HepG2 (cell line): ENCODE measurements around the gene ZNF341. TPM values are rescaled to one million over a fixed set of nuclear protein-coding genes. Genes with fewer than 3 reads are reported as not detected.
A peak's percentile ranks its signal among the peaks of the same experiment; 100 is the strongest.

Experiments used
- CBX5 ChIP-seq: sonication (generic); formaldehyde crosslinking; IDR thresholded peaks from 2 replicates; pipeline ENCODE4 v1.4.0; 2020; ENCODE audit warnings: missing genetic modification reagents, borderline replicate concordance
- HNRNPK ChIP-seq: fragments of 200-400 bp; formaldehyde crosslinking; IDR thresholded peaks from 2 replicates; pipeline ENCODE4 v1.6.1; 2018; ENCODE audit warnings: low read length, low read depth, moderate library complexity, mild to moderate bottlenecking; ENCODE audit not compliant: poor library complexity, severe bottlenecking
- JUNB ChIP-seq: sonication (generic); formaldehyde crosslinking; IDR thresholded peaks from 2 replicates; pipeline ENCODE4 v1.8.0; 2022; ENCODE audit warnings: missing genetic modification reagents, mild to moderate bottlenecking, borderline replicate concordance
- KAT8 ChIP-seq: IDR thresholded peaks from 2 replicates; pipeline ENCODE4 v1.6.1; 2016; ENCODE audit warnings: missing genetic modification reagents, missing compliant biosample characterization
- KDM2A ChIP-seq: sonication (generic); formaldehyde crosslinking; IDR thresholded peaks from 2 replicates; pipeline ENCODE4 v1.4.0; 2020; ENCODE audit warnings: low read depth, missing genetic modification reagents, borderline replicate concordance
- NCOR1 ChIP-seq: fragments of 200-600 bp; sonication (generic); IDR thresholded peaks from 2 replicates; pipeline ENCODE4 v1.7.0; 2017; ENCODE audit warnings: antibody characterized with exemption, low read length, borderline replicate concordance
- NR2F6 ChIP-seq, 2 experiments: IDR thresholded peaks; 2 replicates each; pipeline ENCODE4 v1.6.1; 2016; ENCODE audit warnings: antibody characterized with exemption in 1 of 2, mild to moderate bottlenecking in 1 of 2
- PCBP1 ChIP-seq: fragments of 200-400 bp; formaldehyde crosslinking; IDR thresholded peaks from 2 replicates; pipeline ENCODE4 v1.6.1; 2017; ENCODE audit warnings: mild to moderate bottlenecking, low read depth, low read length, borderline replicate concordance
- PHF5A ChIP-seq: IDR thresholded peaks from one replicate; pipeline ENCODE4 v1.6.1; 2018; ENCODE audit warnings: low read depth, missing genetic modification reagents; ENCODE audit not compliant: unreplicated experiment
- POLR2A ChIP-seq, 2 experiments: IDR thresholded peaks; 2 replicates each; pipeline ENCODE4 v1.6.1; 2011; ENCODE audit warnings: low read depth in 2 of 2, low read length in 2 of 2, mild to moderate bottlenecking in 1 of 2, moderate library complexity in 1 of 2; ENCODE audit not compliant: insufficient read depth in 1 of 2
- RAD21 ChIP-seq: fragments of 450-650 bp; formaldehyde crosslinking; IDR thresholded peaks from 2 replicates; pipeline ENCODE4 v1.5.0; 2020; ENCODE audit warnings: mild to moderate bottlenecking
- RFXANK ChIP-seq: IDR thresholded peaks from 2 replicates; pipeline ENCODE4 v1.6.1; 2016
- RXRB ChIP-seq: IDR thresholded peaks from 2 replicates; pipeline ENCODE4 v1.6.1; 2016; ENCODE audit warnings: borderline replicate concordance, missing genetic modification reagents, missing compliant biosample characterization
- SP4 ChIP-seq: sonication (generic); formaldehyde crosslinking; IDR thresholded peaks from 2 replicates; pipeline ENCODE4 v1.8.1; 2023; ENCODE audit warnings: mild to moderate bottlenecking, missing genetic modification reagents
- TMF1 ChIP-seq: sonication (generic); formaldehyde crosslinking; IDR thresholded peaks from 2 replicates; pipeline ENCODE4 v1.8.1; 2022; ENCODE audit warnings: low read depth, missing genetic modification reagents
- ZBTB42 ChIP-seq: sonication (generic); formaldehyde crosslinking; IDR thresholded peaks from 2 replicates; pipeline ENCODE4 v1.5.0; 2020; ENCODE audit warnings: mild to moderate bottlenecking, missing genetic modification reagents
- ZNF124 ChIP-seq: sonication (generic); formaldehyde crosslinking; IDR thresholded peaks from 2 replicates; pipeline ENCODE4 v1.4.0; 2020; ENCODE audit warnings: missing genetic modification reagents
- ZNF550 ChIP-seq: sonication (generic); formaldehyde crosslinking; IDR thresholded peaks from 2 replicates; pipeline ENCODE4 v1.4.0; 2020; ENCODE audit warnings: mild to moderate bottlenecking, missing genetic modification reagents, borderline replicate concordance
- ZNF773 ChIP-seq: sonication (generic); formaldehyde crosslinking; IDR thresholded peaks from 2 replicates; pipeline ENCODE4 v1.4.0; 2020; ENCODE audit warnings: missing genetic modification reagents, borderline replicate concordance
- polyA plus RNA-seq, 8 experiments: library from polyadenylated mRNA; depleted of rRNA in 3 of 8; stranded (reverse) in 7 of 8; unstranded in 1 of 8; fragments of >200 nt; fragmentation: Illumina TruSeq in 4 of 8; extraction: Trizol in 4 of 8; gene quantifications; 2 replicates each; pipeline versions ENCODE4 v1.2.1 to v1.2.3, GENCODE V29; 2011 to 2016; ENCODE audit warnings: low read depth in 4 of 8, missing spikeins in 1 of 8, mixed read lengths in 1 of 8; ENCODE audit not compliant: insufficient read depth in 1 of 8
- total RNA-seq, 5 experiments: library from RNA; depleted of rRNA; stranded (reverse); fragments of >200 nt; fragmentation: Illumina TruSeq; extraction: Trizol; gene quantifications; 2 replicates each; pipeline ENCODE4 v1.2.3, GENCODE V29; 2016; ENCODE audit warnings: low read depth in 1 of 5
- TF ChIP-seq, protein P1 (sequence below): sonication (generic); formaldehyde crosslinking; conservative IDR thresholded peaks from 2 replicates; pipeline ENCODE4 v1.4.0; 2020; ENCODE audit warnings: missing genetic modification reagents
- TF ChIP-seq, protein P2 (sequence below): sonication (generic); formaldehyde crosslinking; IDR thresholded peaks from 2 replicates; pipeline ENCODE4 v1.4.0; 2020; ENCODE audit warnings: missing genetic modification reagents
- TF ChIP-seq, protein P3 (sequence below): sonication (generic); formaldehyde crosslinking; IDR thresholded peaks from 2 replicates; pipeline ENCODE4 v1.8.1; 2023; ENCODE audit warnings: mild to moderate bottlenecking, inconsistent platforms, moderate library complexity, missing genetic modification reagents, borderline replicate concordance
- TF ChIP-seq, protein P4 (sequence below): sonication (generic); formaldehyde crosslinking; IDR thresholded peaks from 2 replicates; pipeline ENCODE4 v1.9.0; 2022; ENCODE audit warnings: missing genetic modification reagents, mild to moderate bottlenecking, borderline replicate concordance

ZNF341 gene
- total and polyA plus RNA-seq, 2 of the 13 experiments (the other 11 are each of a cell fraction or from before 2014, with no cell fraction given), result 1.1 to 2.2 TPM

DNA sequence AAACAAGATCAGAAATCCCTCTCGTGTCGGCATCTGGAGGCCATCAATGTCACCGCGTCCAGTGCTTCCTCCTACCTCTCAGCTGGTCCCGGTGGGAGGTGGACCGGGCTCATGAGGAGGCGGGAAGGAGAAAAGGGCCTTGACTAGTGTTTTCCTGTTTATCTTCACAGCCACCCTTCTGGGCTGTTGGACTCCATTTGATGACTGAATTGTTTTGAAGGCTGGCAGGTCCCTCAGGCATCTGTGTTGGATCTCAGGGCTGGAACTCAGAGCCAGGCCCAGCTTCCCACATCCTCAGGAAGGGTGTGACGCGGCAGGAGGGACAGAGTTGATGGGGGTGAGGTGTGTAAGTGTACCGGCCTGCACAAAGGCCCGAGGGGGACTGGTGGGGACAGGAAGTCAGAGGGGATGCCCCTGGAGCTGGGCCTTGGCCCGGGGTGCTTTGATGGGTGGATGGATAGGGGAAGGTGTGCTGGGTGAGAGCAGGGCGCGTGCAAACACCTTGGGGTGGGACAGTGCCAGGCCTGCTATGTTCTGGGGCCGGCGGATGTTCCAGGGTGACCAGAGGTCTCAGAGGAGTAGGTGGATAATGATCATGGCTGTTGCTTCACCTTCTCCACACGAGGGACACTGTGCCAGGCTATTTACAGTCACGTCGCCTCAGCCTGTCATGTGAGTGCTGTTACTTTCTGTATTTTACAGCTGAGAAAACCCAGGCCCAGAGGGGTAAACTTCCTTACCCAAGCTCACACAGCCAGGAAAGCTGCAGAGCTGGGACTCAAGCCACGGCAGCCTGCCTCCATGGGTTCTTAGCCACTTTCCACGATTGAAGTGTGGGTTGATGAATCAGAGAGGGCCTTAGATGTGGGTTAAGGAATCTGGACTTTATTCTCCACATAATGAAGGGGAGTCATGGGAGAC is 61.5 kb downstream of the ZNF341 start (continued):
- TF ChIP-seq PHF5A (CRISPR knock-in tag) (no peak), ZNF124 (CRISPR knock-in tag) (no peak), NCOR1 (no peak), ZNF773 (no peak), NR2F6 (IDR thresholded peaks at IDR 0.05) (no peak), NR2F6 (CRISPR knock-in tag; IDR thresholded peaks at IDR 0.05) (no peak), POLR2A (IDR thresholded peaks at IDR 0.05; ENCODE audit: insufficient read depth in 1 of 2, low read depth in 2 of 2, low read length in 2 of 2) (no peak), RAD21 (CRISPR knock-in tag) (no peak), TMF1 (CRISPR knock-in tag) (no peak), JUNB (CRISPR knock-in tag) (no peak), CBX5 (CRISPR knock-in tag) (no peak), PCBP1 (no peak), ZNF550 (0 out of 2 replicates have a peak, but pooled peaks have one; percentile 36), KAT8 (CRISPR knock-in tag) (0 out of 2 replicates have a peak, but pooled peaks have one; percentile 19), SP4 (CRISPR knock-in tag) (no peak), ZBTB42 (CRISPR knock-in tag) (no peak), KDM2A (CRISPR knock-in tag) (peak; percentile 20; the same call in 1 of the 2 replicates), RXRB (CRISPR knock-in tag) (0 out of 2 replicates have a peak, but pooled peaks have one; percentile 6), HNRNPK (no peak), RFXANK (CRISPR knock-in tag) (no peak)
- TF ChIP-seq, protein P1, sequence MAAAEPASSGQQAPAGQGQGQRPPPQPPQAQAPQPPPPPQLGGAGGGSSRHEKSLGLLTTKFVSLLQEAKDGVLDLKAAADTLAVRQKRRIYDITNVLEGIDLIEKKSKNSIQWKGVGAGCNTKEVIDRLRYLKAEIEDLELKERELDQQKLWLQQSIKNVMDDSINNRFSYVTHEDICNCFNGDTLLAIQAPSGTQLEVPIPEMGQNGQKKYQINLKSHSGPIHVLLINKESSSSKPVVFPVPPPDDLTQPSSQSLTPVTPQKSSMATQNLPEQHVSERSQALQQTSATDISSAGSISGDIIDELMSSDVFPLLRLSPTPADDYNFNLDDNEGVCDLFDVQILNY (CRISPR knock-in tag), result no peak
- TF ChIP-seq, protein P2, sequence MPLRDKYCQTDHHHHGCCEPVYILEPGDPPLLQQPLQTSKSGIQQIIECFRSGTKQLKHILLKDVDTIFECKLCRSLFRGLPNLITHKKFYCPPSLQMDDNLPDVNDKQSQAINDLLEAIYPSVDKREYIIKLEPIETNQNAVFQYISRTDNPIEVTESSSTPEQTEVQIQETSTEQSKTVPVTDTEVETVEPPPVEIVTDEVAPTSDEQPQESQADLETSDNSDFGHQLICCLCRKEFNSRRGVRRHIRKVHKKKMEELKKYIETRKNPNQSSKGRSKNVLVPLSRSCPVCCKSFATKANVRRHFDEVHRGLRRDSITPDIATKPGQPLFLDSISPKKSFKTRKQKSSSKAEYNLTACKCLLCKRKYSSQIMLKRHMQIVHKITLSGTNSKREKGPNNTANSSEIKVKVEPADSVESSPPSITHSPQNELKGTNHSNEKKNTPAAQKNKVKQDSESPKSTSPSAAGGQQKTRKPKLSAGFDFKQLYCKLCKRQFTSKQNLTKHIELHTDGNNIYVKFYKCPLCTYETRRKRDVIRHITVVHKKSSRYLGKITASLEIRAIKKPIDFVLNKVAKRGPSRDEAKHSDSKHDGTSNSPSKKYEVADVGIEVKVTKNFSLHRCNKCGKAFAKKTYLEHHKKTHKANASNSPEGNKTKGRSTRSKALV (CRISPR knock-in tag), result no peak
- TF ChIP-seq, protein P3, sequence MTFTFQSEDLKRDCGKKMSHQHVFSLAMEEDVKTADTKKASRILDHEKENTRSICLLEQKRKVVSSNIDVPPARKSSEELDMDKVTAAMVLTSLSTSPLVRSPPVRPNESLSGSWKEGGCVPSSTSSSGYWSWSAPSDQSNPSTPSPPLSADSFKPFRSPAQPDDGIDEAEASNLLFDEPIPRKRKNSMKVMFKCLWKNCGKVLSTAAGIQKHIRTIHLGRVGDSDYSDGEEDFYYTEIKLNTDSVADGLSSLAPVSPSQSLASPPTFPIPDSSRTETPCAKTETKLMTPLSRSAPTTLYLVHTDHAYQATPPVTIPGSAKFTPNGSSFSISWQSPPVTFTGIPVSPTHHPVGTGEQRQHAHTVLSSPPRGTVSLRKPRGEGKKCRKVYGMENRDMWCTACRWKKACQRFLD (CRISPR knock-in tag), result no peak
- TF ChIP-seq, protein P4, sequence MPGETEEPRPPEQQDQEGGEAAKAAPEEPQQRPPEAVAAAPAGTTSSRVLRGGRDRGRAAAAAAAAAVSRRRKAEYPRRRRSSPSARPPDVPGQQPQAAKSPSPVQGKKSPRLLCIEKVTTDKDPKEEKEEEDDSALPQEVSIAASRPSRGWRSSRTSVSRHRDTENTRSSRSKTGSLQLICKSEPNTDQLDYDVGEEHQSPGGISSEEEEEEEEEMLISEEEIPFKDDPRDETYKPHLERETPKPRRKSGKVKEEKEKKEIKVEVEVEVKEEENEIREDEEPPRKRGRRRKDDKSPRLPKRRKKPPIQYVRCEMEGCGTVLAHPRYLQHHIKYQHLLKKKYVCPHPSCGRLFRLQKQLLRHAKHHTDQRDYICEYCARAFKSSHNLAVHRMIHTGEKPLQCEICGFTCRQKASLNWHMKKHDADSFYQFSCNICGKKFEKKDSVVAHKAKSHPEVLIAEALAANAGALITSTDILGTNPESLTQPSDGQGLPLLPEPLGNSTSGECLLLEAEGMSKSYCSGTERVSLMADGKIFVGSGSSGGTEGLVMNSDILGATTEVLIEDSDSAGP, result peak; percentile 27; the same call in 1 of the 2 replicates
